ENCODE measurements around the gene CLCN4. TPM values are rescaled to one million over a fixed set of nuclear protein-coding genes. Genes with fewer than 3 reads are reported as not detected.

The CLCN4 gene
- total and polyA plus RNA-seq, 2 of the 8 experiments (the other 6 are each of a cell fraction or from before 2014, with no cell fraction given) = 3.3 to 11.2 TPM

DNA sequence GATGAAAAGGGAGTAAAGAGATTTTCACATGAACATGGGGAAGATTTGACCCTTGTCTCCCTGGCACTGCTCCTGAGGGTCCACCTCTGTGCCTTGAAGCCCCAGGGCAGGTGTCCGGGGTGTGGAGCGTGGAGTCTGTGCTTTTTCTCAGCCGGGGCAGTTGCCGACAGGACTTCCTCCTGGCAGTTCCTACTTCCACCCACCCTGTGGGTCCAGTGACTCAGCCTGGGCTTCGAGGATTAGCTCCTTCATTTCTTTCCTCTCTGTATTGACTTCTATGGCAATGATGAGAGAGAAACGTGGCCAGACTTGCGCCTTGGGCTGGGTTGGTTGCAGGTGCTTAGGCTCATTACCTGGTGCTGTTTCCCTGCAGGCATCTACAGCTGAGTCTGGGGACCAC is 35.9 kb upstream of the CLCN4 start:
- Histone ChIP-seq H3K4me1 (replicated peaks in 1 of 4; ENCODE audit: control insufficient read depth in 3 of 4, insufficient read depth in 4 of 4, low read length in 3 of 4) (no peaks in the 10 kb centered on the region), H3K23ac (ENCODE audit: insufficient read length) (no peak overlapping the region), H2BK5ac (ENCODE audit: low read depth, low read length) (no peak overlapping the region), H3K27me3 (replicated peaks in 1 of 4; ENCODE audit: control insufficient read depth in 3 of 4, extremely low read depth in 1 of 4, insufficient read depth in 3 of 4, low read length in 3 of 4) (no peaks in the 10 kb centered on the region), H4K20me1 (replicated peaks in 1 of 2; ENCODE audit: control insufficient read depth in 1 of 2, insufficient read depth in 2 of 2, low read length in 2 of 2) (no peaks in the 10 kb centered on the region), H4K5ac (ENCODE audit: insufficient read length, low read depth, low read length) (no peak overlapping the region), H4K8ac (ENCODE audit: extremely low read depth, insufficient read depth, low read length) (no peak overlapping the region), H3K79me2 (ENCODE audit: control insufficient read depth in 1 of 2, insufficient read depth in 2 of 2, low read length in 2 of 2) (no peaks in the 10 kb centered on the region), H3K4me3 (ENCODE audit: extremely low read depth in 1 of 4, insufficient read depth in 2 of 4, low read depth in 3 of 4, low read length in 4 of 4) (no peak overlapping the region), H2BK120ac (replicated peaks; ENCODE audit: low read depth, low read length) (no peak overlapping the region), H2BK20ac (ENCODE audit: low read length) (no peak overlapping the region), H3K9me3 (ENCODE audit: insufficient read depth in 2 of 2, low read depth in 1 of 2, low read length in 1 of 2) (peaks cover 24 to 46% of the 10 kb centered on the region in 2 experiments), H2BK15ac (ENCODE audit: low read length) (no peak overlapping the region), H2AFZ (ENCODE audit: low read length) (no peak overlapping the region), H4K91ac (replicated peaks; ENCODE audit: insufficient read length, low read length) (no peak overlapping the region), H3K9ac (replicated peaks in 1 of 4; ENCODE audit: extremely low read depth in 1 of 4, low read depth in 3 of 4, low read length in 3 of 4) (no peak overlapping the region), H3K4ac (replicated peaks; ENCODE audit: insufficient read length, low read depth, low read length) (no peak overlapping the region), H2AK5ac (ENCODE audit: low read depth, low read length) (no peak overlapping the region), H3K4me2 (ENCODE audit: insufficient read depth in 1 of 2, low read depth in 2 of 2, low read length in 2 of 2) (no peak overlapping the region), H3K79me1 (ENCODE audit: low read depth, low read length) (no peaks in the 10 kb centered on the region), H3K18ac (ENCODE audit: extremely low read depth, low read length) (no peak overlapping the region), H3K23me2 (ENCODE audit: low read depth, low read length) (no peaks in the 10 kb centered on the region), H3K56ac (replicated peaks; ENCODE audit: insufficient read length, low read depth, low read length) (no peak overlapping the region), H2BK12ac (ENCODE audit: low read depth, low read length) (no peak overlapping the region), H3K36me3 (ENCODE audit: control insufficient read depth in 2 of 4, insufficient read depth in 4 of 4, low read length in 3 of 4) (peaks cover 3 to 41% (median 8%) of the 10 kb centered on the region in 4 experiments; a peak in 4 of 8 replicates), H3K14ac (ENCODE audit: insufficient read length) (no peak overlapping the region), H3K27ac (ENCODE audit: low read depth, low read length) (no peak overlapping the region)
- TF ChIP-seq CTBP2 (IDR thresholded peaks at IDR 0.05; ENCODE audit: borderline replicate concordance, insufficient read depth, insufficient read length, low read length) (no peak), RXRA (IDR thresholded peaks at IDR 0.05; ENCODE audit: insufficient read depth, low read depth, low read length) (no peak), NRF1 (IDR thresholded peaks at IDR 0.05; ENCODE audit: low read depth, low read length) (no peak), SP1 (IDR thresholded peaks at IDR 0.05; ENCODE audit: low read depth, low read length) (no peak), SP2 (IDR thresholded peaks at IDR 0.05; ENCODE audit: low read length) (no peak)
- TF ChIP-seq, protein P1, sequence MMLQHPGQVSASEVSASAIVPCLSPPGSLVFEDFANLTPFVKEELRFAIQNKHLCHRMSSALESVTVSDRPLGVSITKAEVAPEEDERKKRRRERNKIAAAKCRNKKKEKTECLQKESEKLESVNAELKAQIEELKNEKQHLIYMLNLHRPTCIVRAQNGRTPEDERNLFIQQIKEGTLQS (IDR thresholded peaks at IDR 0.05; ENCODE audit: insufficient read depth, low read depth, low read length) = no peak
- CTCF ChIA-PET (ENCODE audit: partially characterized antibody) = interaction anchor here (0.7 to 6.3 kb wide), 12 partner anchors 10 to 237 kb away, joined by 3 to 66 read pairs (median 6); no protein-coding TSS in a partner anchor
- no peak for DNase-seq (ENCODE audit: low read depth in 1 of 2, low spot score in 2 of 2)
- no peak for FAIRE-seq
- POLR2A ChIA-PET (ENCODE audit: partially characterized antibody) = no interaction called here
- 97% methylated on average over 3 of the region's 7 CpGs; no CpG with 5 or more reads in 1 of the 2 experiments for WGBS, 2 experiments (ENCODE audit: extremely low coverage in 1 of 2, insufficient coverage in 1 of 2, insufficient read length in 1 of 2, insufficient replicate concordance in 2 of 2, low coverage in 1 of 2, low lambda C conversion rate in 2 of 2, missing lambda C conversion rate in 1 of 2)
